Dendritic cell treated with granulocyte-macrophage colony-stimulating factor and Interleukin-4, amounts not matched to agents 40 ng/mL and 50 ng/mL, for 4 days (primary cell): ENCODE data around the gene TMEM207.

Experiments used
- H3K27ac Mint-ChIP-seq: one replicate; pipeline ENCODE4 v1.8.0; 2022; ENCODE audit warnings: mild to moderate bottlenecking, mixed read lengths
- H3K27me3 Mint-ChIP-seq: one replicate; pipeline ENCODE4 v1.8.0; 2022; ENCODE audit warnings: mild to moderate bottlenecking, mixed read lengths
- H3K36me3 Mint-ChIP-seq: one replicate; pipeline ENCODE4 v1.8.0; 2022; ENCODE audit warnings: low read depth, mixed read lengths
- H3K4me1 Mint-ChIP-seq: one replicate; pipeline ENCODE4 v1.8.0; 2022; ENCODE audit warnings: low read depth, mixed read lengths
- H3K4me3 Mint-ChIP-seq: one replicate; pipeline ENCODE4 v1.8.0; 2022; ENCODE audit warnings: mild to moderate bottlenecking, moderate library complexity, mixed read lengths
- H3K9me3 Mint-ChIP-seq: one replicate; pipeline ENCODE4 v1.8.0; 2022; ENCODE audit warnings: mixed read lengths
- intact Hi-C: fragments of 100-400 bp; cut with micrococcal nuclease; formaldehyde crosslinking; loops from one replicate; pipeline ENCODE4 v1.15.0; 2022

The TMEM207 gene

DNA sequence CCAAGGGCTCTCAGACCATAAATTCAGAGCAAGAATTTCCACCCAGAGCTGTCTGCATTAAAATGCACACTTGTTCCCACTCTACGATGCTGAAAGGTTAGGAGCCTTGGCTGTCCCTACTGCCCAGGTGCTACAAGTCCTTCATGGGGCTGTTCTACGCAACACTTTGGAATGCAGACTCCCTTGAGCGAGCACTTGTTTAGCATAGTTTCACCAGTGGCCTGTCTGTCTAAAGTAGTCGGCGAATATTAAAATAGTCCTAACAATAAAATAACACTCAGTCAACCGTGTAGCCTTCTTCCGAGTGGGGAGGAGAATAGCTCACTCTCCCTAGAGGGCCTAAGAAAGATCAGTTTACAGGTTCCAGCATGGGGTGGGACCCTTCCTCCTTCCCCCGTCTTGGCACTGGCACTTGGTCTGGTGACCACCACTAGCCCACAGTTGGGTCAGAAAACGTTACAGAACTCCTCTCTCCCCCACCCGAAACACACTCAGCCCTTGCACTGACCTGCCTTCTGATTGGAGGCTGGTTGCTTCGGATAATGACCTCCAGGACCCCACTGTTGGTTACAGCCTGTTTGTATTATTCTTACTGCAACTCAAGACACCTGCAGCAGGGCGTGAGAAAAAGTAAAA is 62.0 kb downstream of the TMEM207 start, which contains the start of gene CLDN16:
CLDN16 (plus strand) TSS at position 586 of the 636 bp plus-strand sequence. CDS start 167 bp downstream, outside the sequence.
- intact Hi-C loops = loop anchor here (10.0 kb wide), 1 partner anchor 423 kb away; no protein-coding TSS in a partner anchor
- no peak within 1 kb of the TSS for H3K4me3 Mint-ChIP-seq

DNA sequence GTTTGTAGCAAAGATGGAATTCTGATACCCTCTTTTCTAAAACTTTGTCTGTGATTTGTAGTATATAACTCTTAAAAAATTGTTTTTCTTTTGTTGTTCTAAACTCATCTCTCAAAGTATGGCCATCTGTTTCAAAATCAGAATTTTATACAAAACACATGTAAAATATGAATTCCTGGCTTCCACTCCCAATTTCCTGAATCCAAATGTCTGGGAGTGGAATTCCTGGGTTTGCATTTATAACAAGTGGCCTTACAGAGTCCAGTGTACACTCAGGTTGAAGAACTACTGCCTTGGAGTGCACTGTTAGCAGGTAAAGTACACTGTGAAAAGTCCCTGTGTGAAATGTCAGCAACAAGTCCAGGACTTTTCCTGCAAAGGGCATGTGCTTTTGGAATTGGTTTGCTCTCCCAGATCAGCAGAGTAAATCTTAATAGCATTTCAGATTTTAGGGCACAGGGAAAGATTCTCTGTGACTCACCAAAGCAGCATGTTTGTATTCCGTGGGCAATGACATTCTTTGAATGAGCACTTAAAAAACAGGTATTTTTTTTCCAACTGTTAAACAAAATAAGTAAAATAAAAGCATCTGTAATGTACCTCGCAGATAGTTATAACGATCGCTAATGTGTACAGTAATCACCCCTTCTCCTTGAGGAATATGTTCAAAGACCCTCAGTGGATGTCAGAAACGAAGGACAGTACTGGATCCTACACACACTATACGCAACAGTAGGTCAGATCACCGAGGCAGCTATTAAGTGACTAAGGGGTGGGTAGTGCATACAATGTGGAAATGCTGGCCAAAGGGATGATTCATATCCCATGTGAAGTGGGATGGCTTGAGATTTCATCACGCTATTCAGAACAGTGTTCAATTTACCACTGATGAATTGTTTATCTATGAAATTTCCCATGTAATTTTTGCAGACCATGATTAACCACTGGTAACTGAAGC is 63.7 kb downstream of the TMEM207 start:
- intact Hi-C loops = loop anchor here (2.0 to 10.0 kb wide), 2 partner anchors 161 to 421 kb away; no protein-coding TSS in a partner anchor
- no peaks in the 10 kb centered on the region for H3K27me3 Mint-ChIP-seq
- no peaks in the 10 kb centered on the region for H3K36me3 Mint-ChIP-seq
- H3K4me1 Mint-ChIP-seq = no peaks in the 10 kb centered on the region
- H3K4me3 Mint-ChIP-seq = no peak overlapping the region
- no peak overlapping the region for H3K27ac Mint-ChIP-seq
- no peaks in the 10 kb centered on the region for H3K9me3 Mint-ChIP-seq

More for the DNA sequence above, 62.0 kb downstream of the TMEM207 start, which contains the start of gene CLDN16:
- Mint-ChIP-seq H3K36me3 (no peaks in the 10 kb centered on the region), H3K27me3 (no peaks in the 10 kb centered on the region), H3K9me3 (no peaks in the 10 kb centered on the region), H3K27ac (no peak within 1 kb of the TSS), H3K4me1 (no peaks in the 10 kb centered on the region)

DNA sequence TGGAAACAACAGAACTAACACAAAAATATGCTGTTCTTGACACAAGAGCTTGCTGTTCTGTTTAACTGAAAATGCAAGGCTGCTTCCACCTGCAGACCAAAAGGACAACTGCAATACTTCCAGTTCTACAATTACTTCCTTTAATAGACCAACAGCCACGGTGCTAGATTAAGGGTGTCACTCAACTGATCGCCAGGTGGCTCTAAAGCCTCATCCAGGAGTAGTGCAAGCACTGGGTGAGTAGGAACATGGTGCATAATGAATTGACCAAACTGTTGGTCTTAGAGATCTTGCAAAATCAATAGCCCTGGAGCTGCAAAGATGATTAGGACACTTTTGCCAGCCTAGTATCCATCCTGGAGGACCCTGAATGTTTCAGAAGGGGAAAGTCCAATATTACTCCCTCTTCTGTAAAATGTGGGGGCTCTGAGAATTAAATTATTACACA is 65.4 kb downstream of the TMEM207 start:
- Mint-ChIP-seq H3K4me1 (no peaks in the 10 kb centered on the region), H3K27ac (no peak overlapping the region), H3K4me3 (no peak overlapping the region), H3K36me3 (no peaks in the 10 kb centered on the region), H3K27me3 (no peaks in the 10 kb centered on the region), H3K9me3 (peaks cover 8% of the 10 kb centered on the region)
- intact Hi-C loops = loop anchor here (2.0 to 10.0 kb wide), 2 partner anchors 160 to 420 kb away; no protein-coding TSS in a partner anchor

DNA sequence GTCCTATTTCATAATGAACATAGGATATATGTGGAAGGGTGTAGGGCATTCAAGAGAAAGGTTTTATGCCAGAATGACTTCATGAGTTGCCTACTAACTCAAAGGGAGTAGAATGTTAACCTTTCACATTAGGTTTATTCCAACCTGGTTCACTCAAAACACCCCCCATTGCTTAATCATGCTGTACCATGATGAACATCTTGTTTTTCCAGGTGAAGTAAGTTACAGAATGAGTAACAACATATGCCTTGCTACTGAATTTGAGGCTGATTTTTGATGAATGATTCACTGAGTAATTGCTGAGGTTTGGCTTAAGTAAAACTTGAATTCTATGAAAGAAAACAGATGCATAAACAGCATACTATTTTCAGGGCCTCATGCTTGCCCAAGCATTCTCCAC is 67.6 kb downstream of the TMEM207 start:
- H3K36me3 Mint-ChIP-seq = no peaks in the 10 kb centered on the region
- no peaks in the 10 kb centered on the region for H3K27me3 Mint-ChIP-seq
- no peak overlapping the region for H3K27ac Mint-ChIP-seq
- no peak overlapping the region for H3K4me3 Mint-ChIP-seq
- intact Hi-C loops = loop anchor here (10.0 kb wide), 1 partner anchor 417 kb away; no protein-coding TSS in a partner anchor
- no peaks in the 10 kb centered on the region for H3K4me1 Mint-ChIP-seq
- H3K9me3 Mint-ChIP-seq = peaks cover 8% of the 10 kb centered on the region

DNA sequence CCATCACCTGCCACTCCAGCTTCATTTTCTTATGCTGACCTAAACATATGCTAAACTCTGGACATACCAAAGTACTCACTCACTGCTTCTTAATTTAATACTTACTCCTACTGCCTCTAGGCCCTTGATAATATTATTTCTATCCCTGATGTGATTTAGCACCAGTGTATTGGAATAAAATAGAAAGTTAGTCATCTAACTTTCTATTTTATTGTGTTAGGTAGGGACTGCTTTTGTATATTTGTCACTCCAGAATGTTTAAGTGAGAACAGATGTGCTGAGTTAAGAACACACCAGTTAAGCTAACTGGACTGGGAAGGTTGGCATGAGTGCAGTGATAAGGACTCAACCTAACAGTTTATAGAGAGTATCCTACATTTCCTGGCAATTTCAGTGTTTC is 68.3 kb downstream of the TMEM207 start:
- intact Hi-C loops = loop anchor here (10.0 kb wide), 1 partner anchor 417 kb away; no protein-coding TSS in a partner anchor

DNA sequence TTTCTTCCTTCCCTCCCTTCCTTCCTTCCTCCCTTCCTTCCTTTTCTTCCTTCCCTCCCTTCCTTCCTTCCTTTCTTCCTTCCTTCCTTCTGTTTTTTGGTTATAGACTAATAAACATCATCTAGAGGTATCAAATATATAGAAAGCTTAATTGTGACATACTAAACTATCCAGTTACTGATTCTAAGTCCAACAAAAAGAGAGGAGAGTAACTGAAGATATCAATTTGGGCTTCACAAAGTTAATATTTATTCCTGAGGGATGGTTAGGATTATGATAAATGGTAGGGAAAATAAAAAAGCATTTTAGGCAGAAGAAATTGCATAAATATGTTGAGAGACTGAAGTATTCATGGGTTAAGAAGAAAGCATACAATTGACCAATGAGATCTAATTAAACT is 69.5 kb downstream of the TMEM207 start:
- no peaks in the 10 kb centered on the region for H3K27me3 Mint-ChIP-seq
- H3K27ac Mint-ChIP-seq = no peak overlapping the region
- peaks cover 8% of the 10 kb centered on the region for H3K9me3 Mint-ChIP-seq
- no peak overlapping the region for H3K4me3 Mint-ChIP-seq
- peaks cover 7% of the 10 kb centered on the region for H3K4me1 Mint-ChIP-seq
- no peaks in the 10 kb centered on the region for H3K36me3 Mint-ChIP-seq
- intact Hi-C loops = loop anchor here (10.0 kb wide), 1 partner anchor 415 kb away; no protein-coding TSS in a partner anchor

More for the DNA sequence above, 68.3 kb downstream of the TMEM207 start:
- no peaks in the 10 kb centered on the region for H3K27me3 Mint-ChIP-seq
- no peaks in the 10 kb centered on the region for H3K4me1 Mint-ChIP-seq
- peaks cover 8% of the 10 kb centered on the region for H3K9me3 Mint-ChIP-seq
- no peaks in the 10 kb centered on the region for H3K36me3 Mint-ChIP-seq
- H3K4me3 Mint-ChIP-seq = no peak overlapping the region
- no peak overlapping the region for H3K27ac Mint-ChIP-seq
